T-helper 2 cell treated with Interferon-gamma antibody and Interleukin-4, amounts not matched to agents 100 ng/mL and 5 ng/mL, for 36 hours (primary cell): Measurements from ENCODE around the gene LITAFD. TPM values are rescaled to one million over a fixed set of nuclear protein-coding genes. Genes with fewer than 3 reads are reported as not detected.

Source experiments
- intact Hi-C: fragments of 100-400 bp; cut with micrococcal nuclease; formaldehyde crosslinking; loops from one replicate; pipeline ENCODE4 v1.15.1; 2023
- total RNA-seq: library from RNA; stranded (reverse); gene quantifications from 2 replicates; pipeline ENCODE4 v1.2.3, GENCODE V29; 2022

Gene LITAFD
- total RNA-seq, 1 donor from 2014 or later = not detected

- intact Hi-C loops = no loop called here
These were observed 26.2 kb upstream of the LITAFD start for GRCh38 chr16:8855972-8856371.

GRCh38 chr16:8858994-8859912, 22.9 kb upstream of the LITAFD start:
- intact Hi-C loops = no loop called here

DNA sequence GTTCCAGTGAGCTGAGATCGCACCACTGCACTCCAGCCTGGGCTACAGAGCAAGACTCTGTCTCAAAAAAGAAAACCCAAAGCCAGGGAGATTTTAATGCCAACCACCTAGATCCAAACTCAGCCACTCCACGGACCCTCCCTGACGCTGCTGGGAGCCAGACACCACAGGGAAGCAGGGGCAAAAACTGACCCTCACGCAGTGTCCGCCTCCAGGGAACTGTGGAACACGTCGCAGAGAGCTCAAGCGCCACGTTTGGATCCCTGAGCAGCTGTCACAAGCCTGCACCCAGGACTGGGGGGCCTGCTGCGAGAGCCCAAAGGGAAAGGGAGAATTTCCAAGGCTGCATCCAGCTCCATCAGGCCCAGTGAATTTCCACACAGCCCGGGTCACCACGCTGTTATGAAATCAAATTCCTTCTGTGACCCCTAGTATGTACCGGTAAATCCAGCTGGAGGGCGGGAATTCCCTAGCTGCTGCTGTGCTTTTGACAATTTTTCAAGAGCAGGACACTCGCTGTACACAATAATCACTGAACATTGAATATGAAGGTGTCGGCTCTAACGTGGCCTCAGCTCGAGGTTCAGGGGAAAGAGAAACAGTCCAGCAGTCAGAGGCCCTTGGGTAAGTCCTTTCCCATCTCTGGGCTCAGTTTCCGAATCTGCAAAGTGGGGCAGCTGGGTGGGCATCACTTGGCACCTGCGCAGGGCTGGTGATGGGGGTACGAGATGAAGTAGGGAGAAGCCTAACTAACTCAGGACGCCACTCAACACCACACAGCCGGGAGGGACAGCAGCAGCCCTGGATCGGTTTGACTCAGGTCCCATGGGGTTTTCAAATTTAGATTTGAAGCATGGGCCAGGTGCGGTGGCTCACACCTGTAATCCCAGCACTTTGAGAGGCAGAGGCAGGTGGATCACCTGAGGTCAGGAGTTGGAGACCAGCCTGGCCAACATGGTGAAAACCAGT, 22.0 kb upstream of the LITAFD start:
- intact Hi-C loops = no loop called here

- intact Hi-C loops = no loop called here
These were observed 20.4 kb upstream of the LITAFD start for GRCh38 chr16:8861563-8862308.

DNA sequence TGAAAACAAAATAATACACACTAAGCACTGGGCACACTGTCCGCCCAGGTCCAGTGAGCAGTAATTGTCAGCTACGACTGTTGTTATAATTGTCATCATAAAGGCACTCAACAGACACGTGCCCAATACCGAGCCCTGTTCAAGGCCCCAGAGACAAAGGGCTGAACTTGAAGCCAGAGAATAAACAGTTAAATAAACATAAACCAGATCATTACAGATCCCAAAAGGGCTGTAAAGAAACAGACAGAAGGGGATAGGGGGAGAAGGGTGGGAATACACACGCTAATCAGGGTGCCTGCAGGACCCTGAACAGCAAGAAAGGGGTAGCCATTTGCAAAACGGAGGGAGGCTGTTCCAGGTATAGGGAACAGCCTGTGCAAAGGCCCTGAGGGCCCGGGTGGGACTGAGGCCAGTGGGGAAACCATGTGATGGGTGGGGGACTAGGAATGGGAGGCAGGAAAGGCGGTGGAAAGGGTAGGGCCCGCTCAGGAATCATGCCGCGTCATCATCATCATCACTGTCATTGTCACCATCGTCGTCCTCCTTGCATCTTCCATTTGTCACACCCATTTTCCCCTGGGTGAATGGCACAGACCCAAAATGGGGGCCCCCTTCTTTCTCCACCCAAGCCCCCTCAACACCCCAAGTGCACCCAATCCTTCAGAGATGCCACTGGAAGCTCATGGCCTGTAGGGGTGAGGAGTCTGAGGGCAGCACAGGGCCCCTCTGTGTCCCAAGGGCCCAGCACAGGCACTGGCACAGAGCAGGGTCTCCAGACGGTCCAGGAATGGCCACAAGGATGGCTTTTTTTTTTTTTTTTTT, 19.6 kb upstream of the LITAFD start:
- intact Hi-C loops = no loop called here

- intact Hi-C loops = no loop called here
These were observed 18.3 kb upstream of the LITAFD start for GRCh38 chr16:8863594-8864424.

DNA sequence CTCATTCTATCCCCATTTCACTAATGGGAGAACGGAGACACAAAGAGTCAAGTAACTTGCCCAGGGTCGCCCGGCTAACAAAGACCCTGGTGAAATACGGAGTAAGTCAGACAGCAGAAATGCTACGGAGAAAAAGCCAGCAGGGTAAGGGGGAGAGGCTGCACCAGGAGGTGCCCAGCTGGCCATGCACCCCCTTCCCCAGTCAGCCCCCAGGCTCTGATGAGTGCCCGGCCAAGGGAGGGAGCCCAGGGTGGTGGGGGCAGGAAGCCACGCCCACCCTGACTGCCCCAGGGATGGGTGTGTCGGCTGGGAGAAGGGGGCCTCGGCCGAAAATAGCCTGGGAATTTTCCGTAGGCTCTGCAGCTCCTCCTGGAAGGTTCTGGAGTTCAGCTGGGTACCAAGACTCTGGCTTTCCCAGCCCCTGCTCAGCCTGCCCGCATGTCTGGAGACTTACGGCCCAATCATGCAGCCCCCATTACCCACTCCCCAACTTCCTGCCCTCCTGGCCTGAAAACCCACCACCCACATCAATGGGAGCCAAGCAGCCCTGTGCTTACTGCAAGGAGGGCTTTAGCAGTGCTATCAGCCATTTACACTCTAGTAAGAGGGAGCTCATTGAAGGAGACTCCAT, 17.6 kb upstream of the LITAFD start:
- intact Hi-C loops = no loop called here

DNA sequence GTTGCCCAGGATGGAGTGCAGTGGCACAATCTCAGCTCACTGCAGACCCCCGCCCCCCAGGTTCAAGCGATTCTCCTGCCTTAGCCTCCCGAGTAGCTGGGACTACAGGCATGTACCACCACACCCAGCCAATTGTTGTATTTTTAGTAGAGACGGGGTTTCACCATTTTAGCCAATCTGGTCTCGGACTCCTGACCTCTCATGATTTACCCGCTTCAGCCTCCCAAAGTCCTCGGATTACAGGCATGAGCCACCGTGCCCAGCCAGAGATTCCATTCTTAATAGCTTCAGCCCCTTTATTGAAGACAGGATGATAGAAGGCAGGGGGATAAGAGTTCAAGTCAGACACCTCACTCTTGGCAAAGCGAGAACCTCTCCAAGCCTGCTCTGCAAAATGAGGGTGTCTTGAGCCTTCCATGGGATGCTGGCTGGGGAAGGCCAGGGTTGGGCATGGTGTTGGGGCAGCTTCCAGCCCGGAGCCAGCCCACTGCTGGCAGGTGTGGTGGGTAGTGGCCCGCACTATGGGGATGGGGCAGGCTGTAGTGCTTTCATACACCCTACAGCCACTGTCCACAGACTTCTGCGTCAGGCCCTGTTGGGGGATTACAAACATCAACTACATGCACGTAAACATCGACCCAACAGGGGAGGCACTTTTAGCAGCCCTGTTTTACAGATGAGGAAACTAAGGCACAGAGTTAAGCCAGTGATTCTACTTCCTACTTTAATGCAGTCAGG, 16.8 kb upstream of the LITAFD start:
- intact Hi-C loops = no loop called here

GRCh38 chr16:8866118-8866883, 15.8 kb upstream of the LITAFD start:
- intact Hi-C loops = no loop called here

GRCh38 chr16:8866884-8867215, 15.3 kb upstream of the LITAFD start:
- intact Hi-C loops = no loop called here

GRCh38 chr16:8867216-8867931, 14.8 kb upstream of the LITAFD start:
- intact Hi-C loops = no loop called here

- intact Hi-C loops = loop anchor here (1.0 kb wide), 4 partner anchors 12 to 223 kb away; partner anchors contain the start of genes ABAT and HAPSTR1
These were observed 14.2 kb upstream of the LITAFD start for GRCh38 chr16:8867932-8868415.

GRCh38 chr16:8868416-8869211, 13.5 kb upstream of the LITAFD start, which contains the start of gene CARHSP1:
Gene CARHSP1 (minus strand): TSS chr16:8869006. CDS start chr16:8859328, 9,678 bp downstream.
- intact Hi-C loops = loop anchor here (1.0 kb wide), 7 partner anchors 12 to 247 kb away; partner anchors contain the start of genes ABAT, HAPSTR1, METTL22 and PMM2

DNA sequence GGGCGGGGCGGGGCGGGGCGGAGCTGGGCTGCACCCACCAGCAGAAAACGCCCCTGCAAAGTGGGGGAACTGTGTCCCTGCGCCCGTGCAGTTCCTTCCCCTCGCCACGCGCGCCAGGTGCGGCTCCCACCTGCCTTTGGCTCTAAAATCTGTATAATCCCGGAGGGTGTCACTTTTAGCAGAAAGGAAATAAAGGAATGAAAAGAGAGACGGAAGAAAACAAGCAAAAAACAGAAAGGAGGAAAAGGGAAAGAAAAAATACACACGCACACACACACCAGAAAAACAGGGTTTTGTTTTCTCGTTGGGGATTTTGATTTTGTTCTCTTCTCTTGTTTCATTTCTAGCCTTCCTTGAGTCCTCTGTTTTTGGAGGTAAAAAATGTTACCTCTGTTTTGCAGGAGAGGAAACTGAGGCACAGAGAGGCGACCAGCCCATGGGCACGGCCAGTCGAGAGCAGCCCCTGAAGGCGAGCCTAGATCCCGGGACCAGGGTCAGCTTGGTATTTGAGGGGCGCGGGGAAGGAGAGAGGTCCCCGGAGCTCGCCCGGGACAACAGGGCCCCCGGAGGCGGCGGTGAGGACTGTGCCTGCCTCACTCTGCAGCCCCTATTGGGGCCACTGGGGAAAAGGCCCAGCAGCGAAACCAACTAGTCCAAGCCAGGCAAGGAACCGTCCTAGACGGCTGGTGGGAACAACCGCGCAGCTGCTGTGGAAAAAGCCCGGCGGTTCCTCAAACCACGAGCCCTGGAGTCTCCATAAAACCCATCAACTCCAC, 12.8 kb upstream of the LITAFD start:
- intact Hi-C loops = loop anchor here (1.0 kb wide), 3 partner anchors 52 to 248 kb away; partner anchors contain the start of genes METTL22, PMM2 and TMEM186

DNA sequence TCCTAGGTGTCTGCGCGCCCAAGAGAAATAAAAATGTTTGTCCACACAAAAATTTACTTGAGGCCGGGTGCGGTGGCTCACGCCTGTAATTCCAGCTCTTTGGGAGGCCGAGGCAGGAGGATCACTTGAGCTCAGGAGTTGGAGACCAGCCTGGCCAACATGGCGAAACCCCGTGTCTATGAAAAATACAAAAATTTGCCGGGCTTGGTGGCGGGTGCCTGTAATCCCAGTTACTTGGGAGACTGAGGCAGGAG, 12.2 kb upstream of the LITAFD start:
- intact Hi-C loops = loop anchor here (1.0 kb wide), 3 partner anchors 53 to 249 kb away; partner anchors contain the start of genes METTL22, PMM2 and TMEM186
